Activated CD8-positive, alpha-beta memory T cell treated with anti-CD3 and anti-CD28 coated beads for 24 hours (primary cell): ENCODE measurements around the gene CDIP1.

Source experiments
- DNase-seq: peaks from one replicate; pipeline ENCODE4 v3.0.0-alpha.2; 2020

CDIP1 gene

GRCh38 chr16:4513086-4513860 is 25.3 kb downstream of the CDIP1 start:
- DNase-seq, result no peak

GRCh38 chr16:4512473-4512872 is 26.1 kb downstream of the CDIP1 start:
- no peak for DNase-seq

GRCh38 chr16:4511441-4512082 is 27.0 kb downstream of the CDIP1 start:
- no peak for DNase-seq

- no peak for DNase-seq
Observed at GRCh38 chr16:4510747-4511426, 27.7 kb downstream of the CDIP1 start.

- no peak for DNase-seq
Observed at GRCh38 chr16:4510131-4510530, 28.4 kb downstream of the CDIP1 start.

GRCh38 chr16:4509420-4509819 is 29.2 kb downstream of the CDIP1 start:
- no peak for DNase-seq

GRCh38 chr16:4508806-4509205 is 29.8 kb downstream of the CDIP1 start:
- no peak for DNase-seq

- DNase-seq, result no peak
Observed at GRCh38 chr16:4507588-4508345, 30.8 kb downstream of the CDIP1 start.

GRCh38 chr16:4506450-4506849 is 32.1 kb downstream of the CDIP1 start:
- peak; percentile 77 for DNase-seq

- peak; percentile 74 for DNase-seq
Observed at GRCh38 chr16:4505356-4506147, 33.0 kb downstream of the CDIP1 start.

- DNase-seq, result no peak
Observed at GRCh38 chr16:4501071-4501478, 37.5 kb downstream of the CDIP1 start.

GRCh38 chr16:4500272-4500671 is 38.3 kb downstream of the CDIP1 start:
- no peak for DNase-seq

- no peak for DNase-seq
Observed at GRCh38 chr16:4499196-4499555, 39.4 kb downstream of the CDIP1 start.

- DNase-seq, result no peak
Observed at GRCh38 chr16:4498546-4499195, 39.9 kb downstream of the CDIP1 start.

- DNase-seq, result no peak
Observed at GRCh38 chr16:4496305-4496704, 42.3 kb downstream of the CDIP1 start.

GRCh38 chr16:4495766-4496165 is 42.8 kb downstream of the CDIP1 start:
- DNase-seq, result no peak

GRCh38 chr16:4494746-4495490 is 43.7 kb downstream of the CDIP1 start:
- DNase-seq, result no peak

- no peak for DNase-seq
Observed at GRCh38 chr16:4491898-4492297, 46.7 kb downstream of the CDIP1 start.

GRCh38 chr16:4489030-4489429 is 49.5 kb downstream of the CDIP1 start:
- no peak for DNase-seq

- no peak for DNase-seq
Observed at GRCh38 chr16:4488499-4488967, 50.0 kb downstream of the CDIP1 start.

- DNase-seq, result no peak
Observed at GRCh38 chr16:4487955-4488498, 50.5 kb downstream of the CDIP1 start.
